ENCODE data around the gene SLC44A5. TPM values are rescaled to one million over a fixed set of nuclear protein-coding genes. Genes with fewer than 3 reads are reported as not detected.
"Not testable (repeated sequence)": the region's sequence is repeated elsewhere in the genome, so short reads cannot be mapped to it uniquely, and the experiment has no call there.

The SLC44A5 gene
- total and polyA plus RNA-seq, 4 donors: 0.13 to 1.1 (median 0.22) TPM

DNA sequence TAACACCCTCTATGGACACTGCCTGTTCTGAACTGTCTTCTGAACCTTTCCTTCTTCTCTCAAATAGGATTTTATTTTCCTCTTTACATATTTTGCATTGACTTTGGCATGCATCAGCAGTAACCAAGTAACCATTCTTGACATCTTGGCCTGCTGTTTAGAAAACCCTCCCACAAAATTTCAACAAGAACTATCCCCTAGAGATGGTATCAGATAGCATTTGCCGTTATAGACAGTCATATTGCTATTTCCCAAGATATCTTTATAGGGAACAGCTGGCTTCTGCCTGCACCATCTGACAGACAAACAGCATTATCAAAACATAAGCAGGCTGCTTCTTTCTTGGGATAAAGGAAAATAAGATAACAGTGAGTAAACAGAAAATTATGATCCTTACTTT lies 422.0 kb downstream of the SLC44A5 start:
- no peak overlapping the region for H3K9ac ChIP-seq (ENCODE audit: low read depth in 1 of 2, low read length in 2 of 2)
- H3K9me3 ChIP-seq (ENCODE audit: control insufficient read depth in 4 of 4, low read length in 3 of 4): no peaks in the 10 kb centered on the region
- H3K27ac ChIP-seq (ENCODE audit: low read depth in 1 of 2, low read length in 2 of 2): no peak overlapping the region
- H3K27me3 ChIP-seq (ENCODE audit: control insufficient read depth in 4 of 4, insufficient read depth in 4 of 4, low read length in 3 of 4): peaks cover 0 to 6% (median 0%) of the 10 kb centered on the region in 4 donors
- DNase-seq (ENCODE audit: low spot score): no peak
- H3K4me3 ChIP-seq (ENCODE audit: low read depth in 1 of 3, low read length in 3 of 3): no peak overlapping the region
- H3K36me3 ChIP-seq (ENCODE audit: control insufficient read depth in 4 of 4, insufficient read depth in 3 of 4, low read depth in 1 of 4, low read length in 3 of 4): no peaks in the 10 kb centered on the region
- no peaks in the 10 kb centered on the region for H3K4me1 ChIP-seq (ENCODE audit: control insufficient read depth in 4 of 4, insufficient read depth in 4 of 4, low read length in 3 of 4)
- WGBS: 69% methylated on average over 1 of the region's 1 CpG
- TF ChIP-seq, protein P1, sequence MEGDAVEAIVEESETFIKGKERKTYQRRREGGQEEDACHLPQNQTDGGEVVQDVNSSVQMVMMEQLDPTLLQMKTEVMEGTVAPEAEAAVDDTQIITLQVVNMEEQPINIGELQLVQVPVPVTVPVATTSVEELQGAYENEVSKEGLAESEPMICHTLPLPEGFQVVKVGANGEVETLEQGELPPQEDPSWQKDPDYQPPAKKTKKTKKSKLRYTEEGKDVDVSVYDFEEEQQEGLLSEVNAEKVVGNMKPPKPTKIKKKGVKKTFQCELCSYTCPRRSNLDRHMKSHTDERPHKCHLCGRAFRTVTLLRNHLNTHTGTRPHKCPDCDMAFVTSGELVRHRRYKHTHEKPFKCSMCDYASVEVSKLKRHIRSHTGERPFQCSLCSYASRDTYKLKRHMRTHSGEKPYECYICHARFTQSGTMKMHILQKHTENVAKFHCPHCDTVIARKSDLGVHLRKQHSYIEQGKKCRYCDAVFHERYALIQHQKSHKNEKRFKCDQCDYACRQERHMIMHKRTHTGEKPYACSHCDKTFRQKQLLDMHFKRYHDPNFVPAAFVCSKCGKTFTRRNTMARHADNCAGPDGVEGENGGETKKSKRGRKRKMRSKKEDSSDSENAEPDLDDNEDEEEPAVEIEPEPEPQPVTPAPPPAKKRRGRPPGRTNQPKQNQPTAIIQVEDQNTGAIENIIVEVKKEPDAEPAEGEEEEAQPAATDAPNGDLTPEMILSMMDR (IDR thresholded peaks at IDR 0.05; ENCODE audit: low read depth, low read length, missing input control): no peak
- TF ChIP-seq SP1 (IDR thresholded peaks at IDR 0.05) (no peak), MAX (IDR thresholded peaks at IDR 0.05) (no peak), RXRA (IDR thresholded peaks at IDR 0.05) (no peak), GABPA (IDR thresholded peaks at IDR 0.05 in 1 of 2, conservative IDR thresholded peaks at IDR 0.05 in 1 of 2) (no peak), FOXA1 (IDR thresholded peaks at IDR 0.05) (no peak), YY1 (IDR thresholded peaks at IDR 0.05) (no peak), HNF4A (conservative IDR thresholded peaks at IDR 0.05) (no peak), JUND (IDR thresholded peaks at IDR 0.05) (no peak), TAF1 (conservative IDR thresholded peaks at IDR 0.05) (no peak), HNF4G (IDR thresholded peaks at IDR 0.05) (no peak), FOXA2 (IDR thresholded peaks at IDR 0.05) (no peak), NR2F2 (IDR thresholded peaks at IDR 0.05) (no peak)

DNA sequence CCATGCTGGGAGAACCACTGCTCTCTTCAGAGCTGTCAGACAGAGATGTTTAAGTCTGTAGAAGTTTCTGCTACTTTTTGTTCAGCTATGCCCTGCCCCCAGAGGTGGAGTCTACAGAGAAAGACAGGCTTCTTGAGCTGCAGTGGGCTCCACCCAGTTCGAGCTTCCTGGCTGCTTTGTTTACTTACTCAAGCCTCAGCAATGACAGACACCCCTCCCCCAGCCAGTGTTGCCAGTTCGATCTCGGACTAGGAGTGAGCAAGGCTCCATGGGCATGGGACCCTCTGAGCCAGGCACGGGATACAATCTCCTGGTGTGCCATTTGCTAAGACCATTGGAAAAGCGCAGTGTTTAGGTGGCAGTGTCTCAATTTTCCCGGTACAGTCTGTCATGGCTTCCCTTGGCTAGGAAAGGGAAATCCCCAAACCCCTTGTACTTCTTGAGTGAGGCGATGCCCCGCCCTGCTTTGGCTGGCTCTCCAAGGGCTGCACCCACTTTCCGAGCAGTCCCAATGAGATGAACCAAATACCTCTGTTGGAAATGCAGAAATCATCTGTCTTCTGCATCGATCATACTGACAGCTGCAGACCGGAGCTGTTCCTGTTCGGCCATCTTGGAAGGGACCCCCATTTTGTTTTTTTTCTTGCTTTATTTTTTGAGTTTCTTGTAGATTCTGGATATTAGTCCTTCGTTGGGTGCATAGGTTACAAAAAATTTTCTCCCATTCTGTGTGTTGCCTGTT lies 429.5 kb downstream of the SLC44A5 start:
- H3K9me3 ChIP-seq (ENCODE audit: control insufficient read depth in 4 of 4, low read length in 3 of 4); H3K36me3 ChIP-seq (ENCODE audit: control insufficient read depth in 4 of 4, insufficient read depth in 3 of 4, low read depth in 1 of 4, low read length in 3 of 4): not testable (repeated sequence)
- 82% methylated on average over 13 of the region's 13 CpGs for WGBS

DNA sequence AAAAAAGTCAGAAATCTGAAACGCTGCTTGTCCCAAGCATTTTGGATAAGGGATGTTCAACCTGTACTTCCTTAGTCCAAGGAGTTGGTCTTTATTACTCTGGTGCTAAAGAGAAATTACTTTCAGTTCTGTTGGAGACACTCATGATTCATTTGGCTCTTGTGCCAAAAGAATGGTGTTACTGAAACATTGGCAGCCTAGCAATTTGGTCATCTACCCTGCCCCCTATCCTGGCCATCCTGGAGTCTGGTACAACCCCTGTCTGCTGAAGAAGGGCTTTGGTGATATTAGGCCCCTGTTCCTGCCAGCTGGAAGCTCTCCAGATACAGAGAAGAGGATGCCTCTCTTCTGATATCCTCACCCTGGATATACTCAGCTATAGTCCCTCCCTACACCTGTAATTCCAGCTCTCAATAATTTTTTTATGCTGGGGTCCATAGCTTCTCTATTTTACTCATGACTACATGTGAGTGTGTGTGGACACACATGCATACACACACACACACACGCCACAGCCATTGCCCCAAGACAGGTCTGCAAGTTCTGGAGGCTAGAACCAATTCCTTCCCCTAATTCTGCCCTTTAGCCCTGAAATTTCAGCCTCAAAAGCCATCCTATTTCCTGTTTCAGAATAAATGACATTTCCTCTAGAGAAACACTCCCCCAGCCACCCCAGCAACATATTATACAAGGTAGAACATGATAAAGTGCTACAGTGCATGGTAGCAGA lies 436.7 kb downstream of the SLC44A5 start:
- H3K4me3 ChIP-seq (ENCODE audit: low read depth in 1 of 3, low read length in 3 of 3): no peak overlapping the region
- H3K4me1 ChIP-seq (ENCODE audit: control insufficient read depth in 4 of 4, insufficient read depth in 4 of 4, low read length in 3 of 4): no peaks in the 10 kb centered on the region
- H3K9ac ChIP-seq (ENCODE audit: low read depth in 1 of 2, low read length in 2 of 2): no peak overlapping the region
- H3K9me3 ChIP-seq (ENCODE audit: control insufficient read depth in 4 of 4, low read length in 3 of 4): peaks cover 0 to 2% (median 0%) of the 10 kb centered on the region in 4 donors
- no peaks in the 10 kb centered on the region for H3K36me3 ChIP-seq (ENCODE audit: control insufficient read depth in 4 of 4, insufficient read depth in 3 of 4, low read depth in 1 of 4, low read length in 3 of 4)
- WGBS: 71% methylated on average over 2 of the region's 2 CpGs
- no peaks in the 10 kb centered on the region for H3K27me3 ChIP-seq (ENCODE audit: control insufficient read depth in 4 of 4, insufficient read depth in 4 of 4, low read length in 3 of 4)
- no peak overlapping the region for H3K27ac ChIP-seq (ENCODE audit: low read depth in 1 of 2, low read length in 2 of 2)
- no peak for DNase-seq (ENCODE audit: low spot score)
- no peak for TF ChIP-seq EGR1 (IDR thresholded peaks at IDR 0.05; ENCODE audit: low read depth in 2 of 2)
- no peak for TF ChIP-seq REST (IDR thresholded peaks at IDR 0.05)
- no peak for TF ChIP-seq HNF4A (conservative IDR thresholded peaks at IDR 0.05)
- TF ChIP-seq, protein P2, sequence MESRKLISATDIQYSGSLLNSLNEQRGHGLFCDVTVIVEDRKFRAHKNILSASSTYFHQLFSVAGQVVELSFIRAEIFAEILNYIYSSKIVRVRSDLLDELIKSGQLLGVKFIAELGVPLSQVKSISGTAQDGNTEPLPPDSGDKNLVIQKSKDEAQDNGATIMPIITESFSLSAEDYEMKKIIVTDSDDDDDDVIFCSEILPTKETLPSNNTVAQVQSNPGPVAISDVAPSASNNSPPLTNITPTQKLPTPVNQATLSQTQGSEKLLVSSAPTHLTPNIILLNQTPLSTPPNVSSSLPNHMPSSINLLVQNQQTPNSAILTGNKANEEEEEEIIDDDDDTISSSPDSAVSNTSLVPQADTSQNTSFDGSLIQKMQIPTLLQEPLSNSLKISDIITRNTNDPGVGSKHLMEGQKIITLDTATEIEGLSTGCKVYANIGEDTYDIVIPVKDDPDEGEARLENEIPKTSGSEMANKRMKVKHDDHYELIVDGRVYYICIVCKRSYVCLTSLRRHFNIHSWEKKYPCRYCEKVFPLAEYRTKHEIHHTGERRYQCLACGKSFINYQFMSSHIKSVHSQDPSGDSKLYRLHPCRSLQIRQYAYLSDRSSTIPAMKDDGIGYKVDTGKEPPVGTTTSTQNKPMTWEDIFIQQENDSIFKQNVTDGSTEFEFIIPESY (IDR thresholded peaks at IDR 0.05): no peak
- no peak for TF ChIP-seq YY1 (IDR thresholded peaks at IDR 0.05)
- TF ChIP-seq JUND (IDR thresholded peaks at IDR 0.05): no peak
- TF ChIP-seq RAD21 (IDR thresholded peaks at IDR 0.05): no peak
- TF ChIP-seq, protein P1 (IDR thresholded peaks at IDR 0.05; ENCODE audit: low read depth, low read length, missing input control): no peak
- TF ChIP-seq FOXA1 (IDR thresholded peaks at IDR 0.05): no peak

More for the DNA sequence above, 429.5 kb downstream of the SLC44A5 start:
- H3K27me3 ChIP-seq (ENCODE audit: control insufficient read depth in 4 of 4, insufficient read depth in 4 of 4, low read length in 3 of 4); DNase-seq (ENCODE audit: low spot score); H3K9ac ChIP-seq (ENCODE audit: low read depth in 1 of 2, low read length in 2 of 2); H3K27ac ChIP-seq (ENCODE audit: low read depth in 1 of 2, low read length in 2 of 2); H3K4me1 ChIP-seq (ENCODE audit: control insufficient read depth in 4 of 4, insufficient read depth in 4 of 4, low read length in 3 of 4); H3K4me3 ChIP-seq (ENCODE audit: low read depth in 1 of 3, low read length in 3 of 3): not testable (repeated sequence)
